ENCODE measurements around the gene RD3L.

DNA sequence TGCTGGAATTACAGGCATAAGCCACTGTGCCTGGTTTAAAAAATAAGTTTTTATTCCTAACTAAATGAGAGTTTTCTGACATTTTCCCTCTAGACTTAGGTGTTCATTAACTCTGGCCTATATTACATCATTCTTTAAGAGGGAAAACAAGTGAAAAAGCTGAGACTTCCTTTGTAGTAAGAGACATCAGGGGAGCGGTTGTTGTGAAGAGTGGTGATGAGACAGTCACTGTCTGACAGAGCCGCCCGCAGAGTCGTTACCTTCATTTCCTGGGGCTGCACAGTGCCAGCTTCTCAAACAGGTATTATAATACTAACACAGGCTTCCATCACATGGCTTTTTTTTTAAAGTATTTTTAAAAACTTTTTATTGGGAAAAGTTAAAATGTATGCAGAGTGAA lies 33.7 kb downstream of the RD3L start:
- TF ChIP-seq, protein P1, sequence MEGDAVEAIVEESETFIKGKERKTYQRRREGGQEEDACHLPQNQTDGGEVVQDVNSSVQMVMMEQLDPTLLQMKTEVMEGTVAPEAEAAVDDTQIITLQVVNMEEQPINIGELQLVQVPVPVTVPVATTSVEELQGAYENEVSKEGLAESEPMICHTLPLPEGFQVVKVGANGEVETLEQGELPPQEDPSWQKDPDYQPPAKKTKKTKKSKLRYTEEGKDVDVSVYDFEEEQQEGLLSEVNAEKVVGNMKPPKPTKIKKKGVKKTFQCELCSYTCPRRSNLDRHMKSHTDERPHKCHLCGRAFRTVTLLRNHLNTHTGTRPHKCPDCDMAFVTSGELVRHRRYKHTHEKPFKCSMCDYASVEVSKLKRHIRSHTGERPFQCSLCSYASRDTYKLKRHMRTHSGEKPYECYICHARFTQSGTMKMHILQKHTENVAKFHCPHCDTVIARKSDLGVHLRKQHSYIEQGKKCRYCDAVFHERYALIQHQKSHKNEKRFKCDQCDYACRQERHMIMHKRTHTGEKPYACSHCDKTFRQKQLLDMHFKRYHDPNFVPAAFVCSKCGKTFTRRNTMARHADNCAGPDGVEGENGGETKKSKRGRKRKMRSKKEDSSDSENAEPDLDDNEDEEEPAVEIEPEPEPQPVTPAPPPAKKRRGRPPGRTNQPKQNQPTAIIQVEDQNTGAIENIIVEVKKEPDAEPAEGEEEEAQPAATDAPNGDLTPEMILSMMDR (IDR thresholded peaks at IDR 0.05): no peak
- no peak for TF ChIP-seq POLR2A (IDR thresholded peaks at IDR 0.05)

All from lower leg skin (tissue), 3 donors.